HAP-1 (cell line): ENCODE results near the gene ALOX15B.
A peak's percentile ranks its signal among the peaks of the same experiment; 100 is the strongest.
"Not testable (repeated sequence)": the region's sequence is repeated elsewhere in the genome, so short reads cannot be mapped to it uniquely, and the experiment has no call there.

ENCODE experiments used
- DNase-seq, 2 experiments: peaks; one replicate each; pipeline ENCODE4 v3.0.0-alpha.2; 2016 to 2020; ENCODE audit warnings: low spot score in 2 of 2
- H3K27me3 ChIP-seq: fragments of 250-450 bp; sonication (Bioruptor Pico); 2 replicates; pipeline ENCODE4 v1.5.1; 2020; ENCODE audit warnings: low read depth, mild to moderate bottlenecking, moderate library complexity
- H3K36me3 ChIP-seq: fragments of 250-450 bp; sonication (Bioruptor Pico); replicated peaks from 2 replicates; pipeline ENCODE4 v1.5.1; 2020; ENCODE audit warnings: mild to moderate bottlenecking
- H3K4me1 ChIP-seq: fragments of 250-450 bp; sonication (Bioruptor Pico); 2 replicates; pipeline ENCODE4 v1.5.1; 2020; ENCODE audit warnings: mild to moderate bottlenecking
- H3K4me3 ChIP-seq: fragments of 250-450 bp; sonication (Bioruptor Pico); 2 replicates; pipeline ENCODE4 v1.5.1; 2020; ENCODE audit warnings: mild to moderate bottlenecking, moderate library complexity
- H3K9me3 ChIP-seq: fragments of 250-450 bp; sonication (Bioruptor Pico); 2 replicates; pipeline ENCODE4 v1.5.1; 2020; ENCODE audit warnings: mild to moderate bottlenecking, moderate library complexity
- in situ Hi-C: fragments of 300-500 bp; cut with MboI; formaldehyde crosslinking; loops from 3 replicates; pipeline ENCODE4 v1.14.3; 2020; ENCODE audit warnings: low sequenced_read_pairs, inconsistent platforms, mixed read lengths

Gene ALOX15B

DNA sequence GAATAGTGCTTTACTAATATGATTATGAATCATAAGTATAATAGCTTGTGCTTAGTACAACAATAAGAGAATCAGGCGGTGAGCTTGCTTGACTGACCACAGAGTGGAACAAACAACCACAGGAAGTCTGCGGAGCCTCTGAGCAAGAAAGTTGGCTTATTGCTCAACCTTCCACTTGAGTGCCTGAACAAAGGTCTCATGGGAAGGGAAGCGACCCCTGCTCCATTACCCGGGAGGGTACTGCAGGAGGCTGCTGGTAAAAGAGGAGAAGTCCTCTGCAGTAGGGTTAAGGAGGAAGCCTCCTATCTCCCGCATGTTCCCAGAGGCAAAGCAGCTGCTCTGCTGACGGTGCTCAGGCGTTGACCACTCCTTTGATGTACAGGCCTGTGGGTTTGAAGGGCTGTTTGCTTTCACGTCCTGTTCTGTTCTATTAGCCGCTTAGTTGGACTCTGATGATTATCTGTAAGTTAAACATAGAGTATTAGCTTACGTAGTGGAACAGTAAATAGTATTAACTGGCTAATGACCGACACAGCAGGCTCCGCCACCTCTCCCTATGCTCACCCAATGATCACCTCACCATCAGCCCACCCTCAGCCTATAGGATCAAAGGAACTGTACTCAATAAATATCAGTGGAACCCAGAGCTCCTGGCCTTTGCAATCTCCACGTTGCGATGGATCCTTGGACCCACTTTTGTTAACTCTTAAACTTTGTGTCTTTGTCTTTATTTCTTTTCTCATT is 17.5 kb downstream of the ALOX15B start:
- DNase-seq, result no peak

DNA sequence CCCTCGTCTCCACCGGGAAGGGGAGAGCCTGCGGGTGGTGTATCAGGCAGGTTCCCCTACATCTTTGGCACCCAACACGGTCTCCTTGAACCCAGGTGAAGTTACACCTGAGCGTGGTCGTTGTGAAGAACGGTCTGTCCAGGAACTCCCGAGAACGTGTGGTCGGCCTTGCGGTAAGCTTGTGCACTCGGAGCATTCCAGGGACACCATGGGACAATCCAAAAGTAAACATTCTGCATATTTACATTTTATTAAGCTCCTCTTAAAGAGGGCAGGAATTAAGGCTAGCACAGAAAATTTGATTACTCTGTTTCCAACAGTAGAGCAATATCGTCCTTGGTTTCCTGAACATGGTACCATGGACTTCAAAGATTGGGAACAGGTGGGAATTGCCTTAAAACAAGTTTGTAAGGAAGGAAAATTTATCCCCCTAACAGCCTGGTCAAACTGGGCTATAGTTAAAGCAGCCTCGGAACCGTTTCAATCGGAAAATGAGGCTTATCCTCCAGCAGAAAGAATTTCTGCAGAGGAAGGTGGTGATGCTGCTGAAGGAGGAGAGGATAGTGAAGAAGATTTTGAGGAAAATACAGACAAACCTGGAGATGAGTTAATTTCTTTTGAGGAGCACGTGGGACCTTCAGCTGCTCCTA is 18.2 kb downstream of the ALOX15B start:
- Histone ChIP-seq H3K36me3 (no peaks in the 10 kb centered on the region), H3K9me3 (no peaks in the 10 kb centered on the region), H3K27me3 (peaks cover 6% of the 10 kb centered on the region; the same call in 1 of the 2 replicates), H3K4me3 (no peak overlapping the region), H3K4me1 (peaks cover 10% of the 10 kb centered on the region)
- no peak for DNase-seq
- in situ Hi-C loops, result loop anchor here (5.0 to 25.0 kb wide), 2 partner anchors 140 to 680 kb away; partner anchors contain the start of genes CCDC42 and RNF227

More for the DNA sequence above, 17.5 kb downstream of the ALOX15B start:
- Histone ChIP-seq H3K36me3 (no peaks in the 10 kb centered on the region), H3K27me3 (peaks cover 6% of the 10 kb centered on the region; the same call in 1 of the 2 replicates), H3K4me1 (peaks cover 10% of the 10 kb centered on the region), H3K4me3 (no peak overlapping the region), H3K9me3 (no peaks in the 10 kb centered on the region)
- in situ Hi-C loops, result loop anchor here (5.0 to 25.0 kb wide), 2 partner anchors 139 to 681 kb away; partner anchors contain the start of genes CCDC42 and RNF227

DNA sequence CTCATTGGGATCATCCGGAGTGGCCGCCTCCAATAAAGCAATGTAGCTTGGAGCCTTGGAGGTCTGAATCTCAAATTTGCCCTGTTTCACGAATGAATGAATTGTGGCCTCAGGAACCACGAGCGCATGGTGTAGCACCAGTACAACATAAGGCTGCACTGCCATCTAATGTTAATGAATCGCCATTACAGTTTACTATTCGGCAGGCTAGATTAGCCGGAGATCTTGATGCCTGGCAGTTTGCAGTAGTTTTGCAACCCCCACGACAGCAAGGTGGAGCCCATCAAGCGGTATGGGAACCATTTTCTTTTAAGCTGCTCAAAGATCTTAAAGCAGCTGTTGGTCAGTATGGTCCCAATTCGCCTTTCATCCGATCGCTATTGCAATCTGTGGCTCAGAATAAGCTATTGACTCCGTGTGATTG is 18.8 kb downstream of the ALOX15B start:
- in situ Hi-C loops, result loop anchor here (5.0 to 25.0 kb wide), 2 partner anchors 140 to 680 kb away; partner anchors contain the start of genes CCDC42 and RNF227
- Histone ChIP-seq H3K4me3 (no peak overlapping the region), H3K36me3 (no peaks in the 10 kb centered on the region), H3K9me3 (no peaks in the 10 kb centered on the region), H3K4me1 (peaks cover 10% of the 10 kb centered on the region), H3K27me3 (peaks cover 10% of the 10 kb centered on the region; the same call in 1 of the 2 replicates)
- peak; percentile 77 to 85 for DNase-seq

DNA sequence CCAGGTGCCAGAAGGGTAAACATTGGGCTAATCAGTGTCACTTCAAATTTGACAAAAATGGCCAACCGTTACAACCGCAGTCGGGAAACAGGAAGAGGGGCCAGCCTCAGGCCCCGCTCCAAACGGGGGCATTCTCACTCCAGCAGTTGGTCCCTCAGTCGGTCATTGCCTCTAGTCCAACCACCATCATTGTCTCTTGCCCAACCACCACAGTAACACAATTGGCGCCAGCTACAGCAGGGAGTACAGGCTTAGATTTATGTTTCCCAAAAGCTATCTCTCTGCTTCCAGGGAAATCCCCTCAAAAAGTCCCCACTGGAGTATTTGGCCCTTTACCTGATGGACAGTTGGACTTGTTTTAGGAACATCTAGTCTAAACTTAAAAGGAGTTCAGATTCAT is 20.3 kb downstream of the ALOX15B start:
- DNase-seq, result no peak
- H3K27me3 ChIP-seq, result peaks cover 20% of the 10 kb centered on the region; the same call in 1 of the 2 replicates
- H3K4me1 ChIP-seq, result peaks cover 10% of the 10 kb centered on the region
- H3K36me3 ChIP-seq, result no peaks in the 10 kb centered on the region
- in situ Hi-C loops, result loop anchor here (5.0 to 25.0 kb wide), 2 partner anchors 142 to 678 kb away; partner anchors contain the start of genes CCDC42 and RNF227
- H3K4me3 ChIP-seq, result no peak overlapping the region
- no peaks in the 10 kb centered on the region for H3K9me3 ChIP-seq

DNA sequence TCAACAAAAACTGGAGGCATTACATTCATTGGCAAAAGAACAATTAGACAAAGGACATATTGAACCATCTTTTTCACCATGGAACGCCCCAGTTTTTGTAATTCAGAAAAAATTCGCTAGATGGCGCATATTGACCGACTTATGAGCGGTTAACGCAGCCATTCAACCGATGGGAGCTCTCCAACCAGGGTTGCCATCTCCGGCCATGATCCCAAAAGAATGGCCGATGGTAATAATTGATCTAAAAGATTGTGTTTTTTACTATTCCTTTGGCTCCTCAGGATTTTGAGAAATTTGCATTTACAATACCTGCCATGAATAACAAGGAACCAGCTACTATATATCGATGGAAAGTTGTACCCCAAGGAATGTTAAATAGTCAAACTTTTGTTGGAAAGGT is 21.4 kb downstream of the ALOX15B start:
- DNase-seq, result peak; percentile 63 to 82
- H3K4me1 ChIP-seq, result peaks cover 10% of the 10 kb centered on the region
- in situ Hi-C loops, result loop anchor here (5.0 to 25.0 kb wide), 2 partner anchors 57 to 677 kb away; partner anchors contain the start of genes ALOXE3 and CCDC42
- H3K36me3 ChIP-seq, result no peaks in the 10 kb centered on the region
- peaks cover 20% of the 10 kb centered on the region; the same call in 1 of the 2 replicates for H3K27me3 ChIP-seq
- no peaks in the 10 kb centered on the region for H3K9me3 ChIP-seq
- no peak overlapping the region for H3K4me3 ChIP-seq

DNA sequence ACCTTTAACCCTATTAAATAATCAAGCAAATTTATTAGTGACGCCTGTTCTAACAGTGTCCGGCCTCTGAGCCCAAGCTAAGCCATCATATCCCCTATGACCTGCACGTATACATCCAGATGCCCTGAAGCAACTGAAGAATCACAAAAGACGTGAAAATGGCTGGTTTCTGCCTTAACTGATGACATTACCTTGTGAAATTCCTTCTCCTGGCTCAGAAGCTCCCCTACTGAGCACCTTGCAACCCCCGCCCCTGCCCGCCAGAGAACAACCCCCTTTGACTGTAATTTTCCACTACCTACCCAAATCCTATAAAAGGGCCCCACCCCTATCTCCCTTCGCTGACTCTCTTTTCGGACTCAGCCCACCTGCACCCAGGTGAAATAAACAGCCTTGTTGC is 23.0 kb downstream of the ALOX15B start:
- peaks cover 20% of the 10 kb centered on the region; the same call in 1 of the 2 replicates for H3K27me3 ChIP-seq
- H3K4me3 ChIP-seq, H3K4me1 ChIP-seq, DNase-seq, H3K9me3 ChIP-seq, H3K36me3 ChIP-seq: not testable (repeated sequence)
- in situ Hi-C loops, result loop anchor here (5.0 to 25.0 kb wide), 2 partner anchors 55 to 675 kb away; partner anchors contain the start of genes ALOXE3 and CCDC42

DNA sequence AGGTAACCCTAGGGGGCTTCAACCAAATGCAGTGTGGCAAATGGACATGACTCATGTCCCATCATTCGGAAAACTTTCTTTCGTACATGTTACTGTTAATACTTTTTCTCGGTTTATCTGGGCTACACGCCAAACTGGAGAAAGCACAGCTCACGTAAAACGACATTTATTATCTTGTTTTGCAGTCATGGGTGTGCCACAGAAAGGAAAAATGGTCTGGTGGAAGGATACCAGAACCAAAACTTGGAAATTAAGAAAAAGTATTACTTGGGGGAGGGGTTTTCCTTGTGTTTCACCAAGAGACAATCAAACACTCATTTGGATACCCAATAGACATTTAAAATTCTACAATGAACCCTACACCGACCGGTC is 23.6 kb downstream of the ALOX15B start:
- H3K36me3 ChIP-seq, result no peaks in the 10 kb centered on the region
- peaks cover 20% of the 10 kb centered on the region; the same call in 1 of the 2 replicates for H3K27me3 ChIP-seq
- no peak overlapping the region for H3K4me3 ChIP-seq
- no peaks in the 10 kb centered on the region for H3K9me3 ChIP-seq
- no peak for DNase-seq
- in situ Hi-C loops, result loop anchor here (5.0 to 25.0 kb wide), 2 partner anchors 55 to 675 kb away; partner anchors contain the start of genes ALOXE3 and CCDC42
- H3K4me1 ChIP-seq, result peaks cover 4% of the 10 kb centered on the region

DNA sequence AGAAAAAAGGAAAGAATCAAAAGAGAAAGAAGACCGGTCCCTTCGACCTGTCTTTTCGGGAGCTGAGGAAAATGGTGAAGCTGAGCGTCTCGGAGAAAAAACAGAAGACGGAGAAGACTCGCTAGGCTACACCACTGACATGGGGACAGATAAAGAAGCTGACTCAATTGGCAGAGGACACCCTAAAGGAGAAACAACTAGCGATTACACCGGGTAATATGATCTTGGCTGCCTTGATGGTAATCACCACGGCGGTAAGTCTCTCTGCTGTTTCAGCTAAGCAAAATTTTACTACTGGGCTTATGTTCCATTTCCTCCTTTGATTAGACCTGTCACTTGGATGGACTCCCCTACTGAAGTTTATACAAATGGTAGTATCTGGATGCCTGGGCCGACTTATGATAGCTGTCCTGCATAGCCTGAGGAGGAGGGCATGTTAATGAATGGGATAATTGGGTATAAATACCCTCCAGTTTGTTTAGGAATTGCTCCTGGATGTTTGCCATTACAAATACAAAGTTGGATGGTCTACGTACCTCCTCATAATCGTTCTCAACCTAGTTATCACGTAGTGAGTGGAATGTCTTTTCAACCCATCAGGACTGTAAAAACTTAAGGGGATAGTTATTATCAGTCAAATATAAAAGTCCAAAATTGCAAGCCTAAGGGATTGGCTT is 24.1 kb downstream of the ALOX15B start:
- no peak overlapping the region for H3K4me3 ChIP-seq
- H3K9me3 ChIP-seq, result no peaks in the 10 kb centered on the region
- H3K27me3 ChIP-seq, result peaks cover 20% of the 10 kb centered on the region; the same call in 1 of the 2 replicates
- no peaks in the 10 kb centered on the region for H3K36me3 ChIP-seq
- DNase-seq, result no peak
- in situ Hi-C loops, result loop anchor here (5.0 to 25.0 kb wide), 2 partner anchors 54 to 674 kb away; partner anchors contain the start of genes ALOXE3 and CCDC42
- H3K4me1 ChIP-seq, result peaks cover 1% of the 10 kb centered on the region

DNA sequence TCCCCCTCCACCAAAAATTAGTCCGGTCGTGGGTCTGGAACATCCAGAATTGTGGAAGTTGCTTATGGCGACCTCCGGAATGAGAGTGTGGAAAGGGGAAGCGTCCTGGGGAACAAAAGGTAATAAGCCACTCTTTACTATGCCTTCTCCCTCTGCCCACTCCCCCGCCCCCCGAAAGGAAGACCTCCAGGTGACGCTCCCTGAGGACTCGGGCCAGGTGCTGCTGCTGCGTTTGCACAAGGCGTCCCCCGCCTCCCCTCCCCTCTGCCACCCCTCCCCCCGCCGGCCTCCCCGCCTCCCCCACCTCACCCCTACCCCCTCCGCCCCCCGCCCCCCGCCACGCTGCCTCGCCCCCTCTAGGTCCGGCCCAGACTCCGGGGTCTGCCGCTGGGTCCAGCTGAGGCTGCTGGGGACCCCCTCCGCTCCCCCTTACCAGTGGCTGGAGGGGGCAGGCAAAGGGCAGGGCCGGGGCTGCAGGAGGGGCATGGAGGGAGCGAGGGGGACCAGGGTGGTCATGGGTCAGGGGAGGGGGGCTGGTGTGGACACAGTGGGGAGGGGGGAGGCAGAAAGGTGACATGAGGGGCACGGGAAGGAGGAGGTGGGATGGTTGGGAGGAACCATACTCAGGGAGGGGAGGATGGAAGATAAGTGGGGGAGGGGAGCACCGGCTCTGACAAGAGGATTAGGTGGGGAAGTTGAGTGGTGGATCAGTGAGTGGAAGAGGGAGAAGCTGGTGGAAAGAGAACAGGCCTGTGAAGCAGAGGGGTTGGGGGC is 25.1 kb downstream of the ALOX15B start:
- DNase-seq, result no peak
- in situ Hi-C loops, result loop anchor here (5.0 to 25.0 kb wide), 2 partner anchors 53 to 673 kb away; partner anchors contain the start of genes ALOXE3 and CCDC42
- Histone ChIP-seq H3K27me3 (peaks cover 20% of the 10 kb centered on the region; the same call in 1 of the 2 replicates), H3K4me3 (no peak overlapping the region), H3K9me3 (no peaks in the 10 kb centered on the region), H3K36me3 (no peaks in the 10 kb centered on the region), H3K4me1 (no peaks in the 10 kb centered on the region; the same call in 1 of the 2 replicates)

DNA sequence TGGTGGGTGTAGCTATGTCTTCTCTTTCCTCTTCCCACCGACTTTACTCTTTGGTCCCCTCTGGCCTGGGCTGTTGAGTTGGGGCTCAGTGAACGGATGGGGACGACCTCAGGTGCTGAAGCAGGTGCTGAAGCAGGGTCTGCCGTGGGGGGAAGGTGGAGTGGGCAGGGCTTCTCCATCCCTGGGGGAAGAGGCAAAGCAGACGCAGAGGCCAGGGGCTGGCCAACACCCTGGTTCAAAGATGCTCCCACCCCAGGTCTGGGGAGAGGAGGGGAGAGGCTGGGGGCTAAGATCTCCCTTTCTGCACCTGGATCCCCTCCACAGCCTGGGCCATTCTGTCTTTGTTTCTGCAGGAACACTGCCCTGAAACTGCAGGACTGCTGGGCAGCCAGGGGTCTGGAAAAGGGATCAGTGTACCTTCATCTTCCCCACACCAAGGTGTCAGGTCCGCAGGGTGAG is 25.7 kb downstream of the ALOX15B start:
- DNase-seq, result no peak
- in situ Hi-C loops, result loop anchor here (5.0 to 25.0 kb wide), 2 partner anchors 53 to 673 kb away; partner anchors contain the start of genes ALOXE3 and CCDC42
- Histone ChIP-seq H3K4me1 (no peaks in the 10 kb centered on the region; the same call in 1 of the 2 replicates), H3K4me3 (no peak overlapping the region), H3K9me3 (no peaks in the 10 kb centered on the region), H3K27me3 (peaks cover 17% of the 10 kb centered on the region; the same call in 1 of the 2 replicates), H3K36me3 (no peaks in the 10 kb centered on the region)

DNA sequence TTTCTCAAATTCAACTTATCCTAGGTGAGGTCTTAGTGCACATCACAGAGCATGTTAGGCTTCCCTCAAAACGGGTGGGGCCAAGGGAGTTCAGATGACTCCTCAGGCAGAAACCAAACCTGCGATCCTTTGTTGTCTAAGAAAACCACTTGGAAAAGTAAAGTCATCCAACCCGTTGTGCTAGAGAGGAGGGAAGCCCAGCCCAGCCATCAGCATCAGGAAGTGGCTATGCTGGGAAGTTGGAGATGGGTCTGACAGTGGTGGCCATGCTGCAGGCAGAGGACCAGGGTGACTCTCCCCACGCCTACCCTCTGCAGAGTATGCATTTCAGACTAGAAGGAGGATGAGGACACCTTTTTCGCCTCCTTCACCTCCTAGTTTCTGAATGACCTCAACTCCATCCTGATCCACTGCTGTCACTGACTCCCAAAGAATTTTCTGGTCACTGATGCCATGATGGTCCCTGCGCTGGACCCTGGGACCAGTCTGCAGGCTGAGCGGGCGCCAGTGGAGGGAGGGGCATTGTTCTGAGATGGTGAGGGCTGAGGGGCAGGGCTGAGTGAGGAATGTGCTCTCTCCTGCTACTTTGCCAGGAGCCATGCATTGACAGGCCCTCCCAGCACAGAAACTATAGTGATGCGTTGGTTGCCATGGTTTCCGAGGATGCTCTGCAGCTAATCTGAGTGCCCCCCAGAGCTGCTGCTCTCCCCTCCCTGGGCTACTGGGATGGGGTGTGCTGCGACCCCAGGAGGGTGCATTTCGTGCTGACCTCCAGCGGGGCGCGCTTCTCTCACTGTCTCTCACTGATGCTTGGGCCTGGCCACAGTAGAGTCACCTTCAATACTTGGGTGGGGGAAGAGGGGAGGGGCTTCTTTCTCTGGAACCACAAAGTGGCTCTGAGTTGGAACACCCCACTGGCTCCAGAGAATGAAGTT is 28.2 kb downstream of the ALOX15B start:
- Histone ChIP-seq H3K4me3 (no peak overlapping the region), H3K27me3 (peaks cover 14% of the 10 kb centered on the region; the same call in 1 of the 2 replicates), H3K9me3 (no peaks in the 10 kb centered on the region), H3K36me3 (no peaks in the 10 kb centered on the region), H3K4me1 (no peaks in the 10 kb centered on the region)
- in situ Hi-C loops, result loop anchor here (25.0 kb wide), 1 partner anchor 670 kb away; the partner anchor contains the start of gene CCDC42
- DNase-seq, result no peak
